Mammary epithelial cell (primary cell): ENCODE data around the gene KNSTRN.

Experiments used
- EZH2 ChIP-seq: IDR thresholded peaks from 2 replicates; pipeline ENCODE4 v1.6.1; 2012; ENCODE audit warnings: low read length, inconsistent platforms, borderline replicate concordance
- TF ChIP-seq, protein P1 (sequence below), 2 donors: IDR thresholded peaks in 1 of 2; conservative IDR thresholded peaks in 1 of 2; 2 replicates each; pipeline ENCODE4 v1.5.1; 2011 to 2012; ENCODE audit warnings: inconsistent platforms in 2 of 2, low read length in 2 of 2, mild to moderate bottlenecking in 2 of 2, control low read depth in 1 of 2, low read depth in 1 of 2; ENCODE audit not compliant: insufficient read depth in 1 of 2; ENCODE audit errors: extremely low read depth in 1 of 2

DNA sequence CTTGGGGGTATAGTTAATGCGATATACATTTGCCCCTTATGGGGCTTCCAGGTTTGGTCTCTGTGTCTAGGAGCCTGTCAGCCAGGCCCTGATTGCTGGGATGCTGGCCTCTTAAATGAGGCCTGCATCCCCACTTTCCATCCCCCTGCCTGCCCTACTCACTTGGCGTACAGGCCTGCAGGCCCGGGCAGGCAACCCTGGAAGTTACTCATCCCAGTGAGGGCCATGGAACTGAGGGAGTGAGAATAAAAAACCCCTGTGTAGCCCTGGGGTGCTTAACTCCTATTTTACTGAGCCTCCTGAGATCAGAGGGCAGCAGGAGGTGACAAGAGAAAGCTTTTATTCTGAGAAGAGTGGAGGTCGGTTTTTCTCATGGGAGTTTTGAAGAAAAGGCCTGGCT lies 22.5 kb upstream of the KNSTRN start:
- TF ChIP-seq, protein P1, sequence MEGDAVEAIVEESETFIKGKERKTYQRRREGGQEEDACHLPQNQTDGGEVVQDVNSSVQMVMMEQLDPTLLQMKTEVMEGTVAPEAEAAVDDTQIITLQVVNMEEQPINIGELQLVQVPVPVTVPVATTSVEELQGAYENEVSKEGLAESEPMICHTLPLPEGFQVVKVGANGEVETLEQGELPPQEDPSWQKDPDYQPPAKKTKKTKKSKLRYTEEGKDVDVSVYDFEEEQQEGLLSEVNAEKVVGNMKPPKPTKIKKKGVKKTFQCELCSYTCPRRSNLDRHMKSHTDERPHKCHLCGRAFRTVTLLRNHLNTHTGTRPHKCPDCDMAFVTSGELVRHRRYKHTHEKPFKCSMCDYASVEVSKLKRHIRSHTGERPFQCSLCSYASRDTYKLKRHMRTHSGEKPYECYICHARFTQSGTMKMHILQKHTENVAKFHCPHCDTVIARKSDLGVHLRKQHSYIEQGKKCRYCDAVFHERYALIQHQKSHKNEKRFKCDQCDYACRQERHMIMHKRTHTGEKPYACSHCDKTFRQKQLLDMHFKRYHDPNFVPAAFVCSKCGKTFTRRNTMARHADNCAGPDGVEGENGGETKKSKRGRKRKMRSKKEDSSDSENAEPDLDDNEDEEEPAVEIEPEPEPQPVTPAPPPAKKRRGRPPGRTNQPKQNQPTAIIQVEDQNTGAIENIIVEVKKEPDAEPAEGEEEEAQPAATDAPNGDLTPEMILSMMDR (conservative IDR thresholded peaks at IDR 0.05 in 1 of 2, IDR thresholded peaks at IDR 0.05 in 1 of 2; ENCODE audit: extremely low read depth in 1 of 2, insufficient read depth in 1 of 2, low read depth in 1 of 2, low read length in 2 of 2), result no peak
- TF ChIP-seq EZH2, result no peak
